COLO668 (cell line): ENCODE results near the gene INPP1.
A peak's percentile ranks its signal among the peaks of the same experiment; 100 is the strongest.

ENCODE experiments used
- DNase-seq: peaks from one replicate; lab custom pipeline; 2025; ENCODE audit not compliant: unreplicated experiment; lab: John Stamatoyannopoulos, UW

INPP1 gene

GRCh38 chr2:190360561-190360960 is 17.2 kb downstream of the INPP1 start:
- DNase-seq, result no peak

GRCh38 chr2:190360965-190361364 is 17.6 kb downstream of the INPP1 start:
- no peak for DNase-seq

- DNase-seq, result no peak
Observed at GRCh38 chr2:190361572-190361971, 18.2 kb downstream of the INPP1 start.

GRCh38 chr2:190362894-190363293 is 19.5 kb downstream of the INPP1 start:
- no peak for DNase-seq

GRCh38 chr2:190365499-190366204 is 22.3 kb downstream of the INPP1 start:
- peak; percentile 41 for DNase-seq

GRCh38 chr2:190366248-190366753 is 22.9 kb downstream of the INPP1 start:
- DNase-seq, result no peak

- no peak for DNase-seq
Observed at GRCh38 chr2:190367091-190367490, 23.7 kb downstream of the INPP1 start.

- no peak for DNase-seq
Observed at GRCh38 chr2:190369635-190370034, 26.2 kb downstream of the INPP1 start.

GRCh38 chr2:190376083-190376482 is 32.7 kb downstream of the INPP1 start:
- DNase-seq, result no peak

- no peak for DNase-seq
Observed at GRCh38 chr2:190376591-190377245, 33.3 kb downstream of the INPP1 start.

GRCh38 chr2:190378880-190379237 is 35.5 kb downstream of the INPP1 start:
- DNase-seq, result no peak

- no peak for DNase-seq
Observed at GRCh38 chr2:190379249-190379964, 36.0 kb downstream of the INPP1 start.

- no peak for DNase-seq
Observed at GRCh38 chr2:190380962-190381412, 37.6 kb downstream of the INPP1 start.

GRCh38 chr2:190382851-190383250 is 39.5 kb downstream of the INPP1 start:
- peak; percentile 25 for DNase-seq

- DNase-seq, result no peak
Observed at GRCh38 chr2:190387422-190387821, 44.0 kb downstream of the INPP1 start.

- DNase-seq, result no peak
Observed at GRCh38 chr2:190396271-190396670, 52.9 kb downstream of the INPP1 start.

- no peak for DNase-seq
Observed at GRCh38 chr2:190402986-190403603, 59.7 kb downstream of the INPP1 start.

- DNase-seq, result no peak
Observed at GRCh38 chr2:190404487-190404886, 61.1 kb downstream of the INPP1 start.

- no peak for DNase-seq
Observed at GRCh38 chr2:190405070-190405469, 61.7 kb downstream of the INPP1 start.

GRCh38 chr2:190405995-190406394 is 62.6 kb downstream of the INPP1 start:
- DNase-seq, result no peak

- DNase-seq, result no peak
Observed at GRCh38 chr2:190406805-190407204, 63.4 kb downstream of the INPP1 start.
